Urothelium cell line (cell line): ENCODE data around the gene UFSP2.

ENCODE experiments used
- DNase-seq: peaks from one replicate; pipeline ENCODE4 v3.0.0; 2011; ENCODE audit warnings: low spot score, mixed read lengths
- FAIRE-seq: peaks from 2 replicates; lab custom pipeline; 2011; peaks lifted over from hg19 to GRCh38; lab: Jason Lieb, UNC

Gene UFSP2, protein sequence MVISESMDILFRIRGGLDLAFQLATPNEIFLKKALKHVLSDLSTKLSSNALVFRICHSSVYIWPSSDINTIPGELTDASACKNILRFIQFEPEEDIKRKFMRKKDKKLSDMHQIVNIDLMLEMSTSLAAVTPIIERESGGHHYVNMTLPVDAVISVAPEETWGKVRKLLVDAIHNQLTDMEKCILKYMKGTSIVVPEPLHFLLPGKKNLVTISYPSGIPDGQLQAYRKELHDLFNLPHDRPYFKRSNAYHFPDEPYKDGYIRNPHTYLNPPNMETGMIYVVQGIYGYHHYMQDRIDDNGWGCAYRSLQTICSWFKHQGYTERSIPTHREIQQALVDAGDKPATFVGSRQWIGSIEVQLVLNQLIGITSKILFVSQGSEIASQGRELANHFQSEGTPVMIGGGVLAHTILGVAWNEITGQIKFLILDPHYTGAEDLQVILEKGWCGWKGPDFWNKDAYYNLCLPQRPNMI

DNA sequence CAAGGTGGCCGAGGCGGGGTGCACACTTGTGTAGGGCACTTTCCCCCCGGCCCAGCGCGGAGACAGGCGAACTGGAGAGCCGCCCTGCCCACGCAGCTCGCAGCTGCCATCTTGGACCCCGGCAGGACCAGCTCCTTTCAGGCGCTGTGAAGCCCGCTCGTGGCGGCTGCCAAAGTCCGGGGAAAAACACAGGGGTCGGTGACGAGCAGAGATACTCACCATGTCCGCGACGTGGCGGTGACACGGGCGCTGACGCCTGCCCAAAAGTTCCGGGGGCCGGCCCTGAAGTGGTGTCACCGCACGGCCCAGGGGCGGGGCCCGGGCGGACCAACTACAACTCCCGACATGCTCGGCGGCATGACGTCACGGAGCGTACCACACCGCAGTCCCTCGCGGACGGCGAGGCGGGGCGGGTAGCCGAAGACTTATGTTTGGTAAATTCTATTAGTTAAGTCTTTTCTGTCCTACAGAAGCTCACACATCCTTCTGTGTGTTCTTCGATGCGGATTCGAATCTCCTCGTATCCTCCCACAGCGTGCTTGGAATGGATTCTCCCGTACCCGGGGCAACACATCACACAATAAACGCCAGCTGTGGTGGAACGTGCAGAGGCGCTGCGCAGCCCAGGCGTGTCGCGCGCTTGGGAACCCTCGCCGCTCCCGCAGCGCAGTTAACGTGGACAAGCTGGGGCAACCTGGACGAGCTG, at the start of gene UFSP2:
UFSP2 (minus strand) TSS at position 318 of the 706 bp plus-strand sequence; CDS start at position 222, 96 bp downstream.
- FAIRE-seq: peak; percentile 85
- DNase-seq: peak; percentile 91

DNA sequence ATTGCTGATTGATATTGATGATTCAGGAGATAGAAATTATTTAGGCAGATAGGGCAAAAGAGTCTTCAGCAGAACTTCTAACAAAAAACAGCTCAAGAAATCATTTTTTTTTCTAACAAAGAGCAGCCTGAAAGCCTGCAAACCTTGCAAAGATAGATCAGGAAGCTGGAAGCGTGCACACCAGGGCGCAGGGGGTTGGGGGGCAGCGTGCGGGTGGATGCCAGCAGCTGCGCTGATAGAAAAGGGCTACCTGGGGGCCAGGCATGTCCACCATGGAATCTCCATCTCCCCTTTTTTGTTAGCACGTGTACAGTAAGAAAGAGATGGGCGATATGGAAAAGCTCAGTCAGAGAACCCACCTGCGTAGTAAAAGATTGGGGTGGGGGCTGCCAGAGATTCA, 47.5 kb upstream of the UFSP2 start:
- FAIRE-seq (no peak), DNase-seq (no peak)

DNA sequence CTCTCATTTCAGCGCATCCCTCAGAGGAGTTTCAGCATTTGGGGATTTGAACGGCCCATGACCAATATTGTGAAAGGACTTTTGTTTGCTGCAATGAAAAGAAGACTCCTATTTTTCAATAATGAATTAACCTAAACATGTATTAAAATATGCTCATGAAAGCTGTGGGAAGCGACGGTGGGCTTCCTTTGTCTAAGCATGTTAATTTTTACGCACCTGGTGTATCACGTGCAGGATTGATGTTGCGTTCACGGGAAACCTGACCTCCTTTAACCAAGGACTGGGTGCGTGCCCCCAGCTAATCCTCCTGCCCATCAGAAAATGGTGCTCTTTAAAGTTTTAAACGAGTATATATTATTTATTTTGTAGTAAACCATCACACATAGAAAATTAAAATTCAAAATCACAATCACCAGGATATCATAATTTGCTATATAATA, 46.4 kb upstream of the UFSP2 start:
- FAIRE-seq: no peak
- DNase-seq: no peak

DNA sequence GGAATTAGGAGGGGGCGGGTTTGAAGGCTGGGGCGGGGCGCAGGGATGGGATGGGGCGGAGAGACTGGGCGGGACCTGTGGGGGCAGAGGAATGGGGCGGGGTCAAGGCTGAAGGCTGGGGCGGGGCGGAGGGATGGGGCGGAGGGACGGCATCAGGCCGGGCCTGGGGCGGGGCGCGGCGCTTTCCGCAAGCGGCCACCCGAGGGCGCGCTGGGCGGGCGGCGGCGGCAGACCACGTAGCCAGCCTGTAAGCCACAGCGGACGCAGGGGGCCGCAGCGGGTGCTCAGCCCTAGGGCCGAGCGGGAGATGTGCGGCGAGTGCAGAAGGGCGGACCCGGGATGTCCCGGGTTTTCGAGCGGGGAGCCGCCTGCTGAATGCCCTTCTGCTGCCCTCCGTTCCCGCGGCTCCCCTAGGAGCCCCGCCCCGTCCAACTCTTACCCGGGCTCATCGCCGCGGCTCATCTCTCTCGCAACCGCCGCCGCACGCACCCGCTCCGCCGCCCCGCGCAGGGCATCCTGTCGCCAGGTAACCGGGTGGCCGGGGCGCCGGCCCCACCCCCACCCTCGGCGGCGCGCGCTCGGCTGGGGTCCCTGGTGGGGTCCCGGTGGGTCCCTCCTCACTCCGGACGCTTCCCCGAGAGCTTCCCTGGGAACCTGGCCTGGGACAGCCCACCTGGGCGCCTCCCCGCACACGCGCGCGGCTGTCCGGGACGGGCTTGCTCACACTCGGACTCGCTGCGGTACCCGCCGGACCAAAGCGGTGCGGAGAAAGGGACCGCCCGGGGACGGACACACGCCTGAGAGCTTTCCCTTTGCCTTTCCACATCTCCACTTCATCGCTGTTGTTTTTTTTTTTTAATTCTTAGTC, 45.7 kb upstream of the UFSP2 start, which contains the start of gene CCDC110:
CCDC110 (minus strand) TSS at position 499 of the 868 bp plus-strand sequence; CDS start at position 449, 50 bp downstream.
- no peak for FAIRE-seq

DNA sequence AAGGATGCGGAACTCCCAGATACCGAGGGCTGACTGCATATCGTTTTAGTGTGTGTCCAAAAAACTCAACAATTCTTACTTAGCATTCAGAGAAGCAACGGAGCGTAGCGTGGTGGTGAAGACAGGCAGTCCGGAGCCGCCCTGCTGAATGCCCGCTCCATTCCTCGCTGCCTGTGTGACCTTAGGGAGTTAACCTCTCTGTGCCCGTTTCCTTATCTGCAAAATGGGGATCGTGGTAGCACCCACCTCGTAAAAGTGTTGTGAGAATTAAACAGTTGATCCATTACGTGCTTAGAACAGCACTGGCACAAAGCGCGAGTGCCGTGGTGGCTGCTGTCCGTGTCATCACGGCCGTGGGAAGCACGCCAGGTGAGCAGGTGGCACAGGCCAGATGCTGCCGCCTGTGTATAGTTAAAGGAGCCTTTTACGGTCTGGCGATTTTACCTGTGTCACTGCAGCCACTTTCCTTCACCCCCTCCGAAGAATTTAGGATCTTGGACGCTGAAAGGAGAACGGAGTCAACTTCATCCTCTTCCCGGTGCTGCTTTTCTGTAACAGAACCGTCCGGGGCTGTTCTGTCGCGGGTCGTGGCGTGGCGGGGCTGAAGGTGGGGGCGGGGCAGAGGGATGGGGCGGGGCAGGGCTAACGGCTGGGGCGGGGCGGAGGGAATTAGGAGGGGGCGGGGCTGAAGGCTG, 44.9 kb upstream of the UFSP2 start:
- DNase-seq (no peak), FAIRE-seq (no peak)

More for the DNA sequence above, 45.7 kb upstream of the UFSP2 start, which contains the start of gene CCDC110:
- peak; percentile 97 for DNase-seq

DNA sequence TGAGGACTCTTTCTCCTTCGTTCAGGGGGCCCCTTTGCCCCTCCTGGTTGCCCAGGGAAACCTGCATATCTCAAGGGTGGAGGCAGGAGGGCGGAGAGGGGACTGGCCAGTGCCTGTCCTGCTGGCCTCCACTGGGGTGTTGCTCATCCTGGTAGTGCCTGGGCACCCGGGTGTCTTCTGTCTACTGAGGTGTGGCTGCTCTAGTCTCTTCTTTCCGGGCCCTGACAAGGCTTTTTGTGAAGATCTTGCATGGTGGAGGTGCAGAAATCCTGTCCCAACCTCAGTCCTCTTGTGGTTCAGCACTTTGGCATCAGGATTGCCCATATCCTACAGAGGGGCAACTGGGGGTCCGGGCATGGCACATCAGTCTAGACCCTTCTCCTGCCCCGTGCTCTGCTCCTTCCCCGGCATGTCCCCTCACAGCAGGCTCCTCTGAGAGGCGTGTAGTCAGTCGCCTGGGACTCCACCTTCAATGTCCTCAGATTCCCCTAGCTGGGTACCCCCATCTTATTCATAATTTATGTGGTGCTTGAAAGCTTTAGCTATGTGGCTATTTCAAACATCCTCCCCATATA, 43.9 kb upstream of the UFSP2 start:
- no peak for FAIRE-seq

DNA sequence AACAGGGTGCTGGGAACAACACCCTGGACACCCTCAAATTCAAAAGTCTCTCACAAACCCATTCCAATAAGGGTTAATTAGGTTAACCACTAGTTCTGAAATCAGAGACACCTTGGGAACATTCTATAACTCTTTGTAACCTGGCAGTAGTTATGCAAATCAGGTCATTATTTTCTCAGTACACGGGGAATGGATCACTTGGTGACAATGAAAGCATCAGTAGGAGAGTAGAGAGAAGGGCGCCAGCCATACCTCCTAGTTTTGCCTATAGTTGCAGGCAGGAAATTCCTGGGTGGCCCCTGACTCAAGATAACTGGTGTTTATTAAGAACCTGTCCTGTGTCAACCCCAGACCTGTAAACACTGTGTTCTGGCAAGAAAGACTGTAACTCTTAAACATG, 43.2 kb upstream of the UFSP2 start:
- DNase-seq (no peak), FAIRE-seq (no peak)

More for the DNA sequence above, 43.9 kb upstream of the UFSP2 start:
- no peak for DNase-seq

DNA sequence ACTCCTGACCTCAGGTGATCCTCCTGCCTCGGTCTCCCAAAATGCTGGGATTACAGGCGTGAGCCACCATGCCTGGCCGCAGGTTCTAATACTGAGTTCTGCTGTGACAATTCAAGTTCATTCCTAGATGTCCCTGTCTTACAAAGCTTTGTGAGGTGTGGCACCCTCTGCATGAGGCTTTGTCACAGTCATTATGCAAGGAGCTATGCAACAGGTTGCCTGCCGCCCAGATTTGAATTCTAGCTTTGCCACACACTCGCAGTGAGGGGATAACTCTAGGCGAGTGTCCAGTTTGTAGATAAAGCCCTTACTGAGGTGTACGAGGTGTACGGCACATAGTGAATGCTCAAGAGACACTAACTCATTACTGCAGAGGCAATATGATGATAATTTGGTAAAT, 42.2 kb upstream of the UFSP2 start:
- DNase-seq: no peak
- FAIRE-seq: no peak

DNA sequence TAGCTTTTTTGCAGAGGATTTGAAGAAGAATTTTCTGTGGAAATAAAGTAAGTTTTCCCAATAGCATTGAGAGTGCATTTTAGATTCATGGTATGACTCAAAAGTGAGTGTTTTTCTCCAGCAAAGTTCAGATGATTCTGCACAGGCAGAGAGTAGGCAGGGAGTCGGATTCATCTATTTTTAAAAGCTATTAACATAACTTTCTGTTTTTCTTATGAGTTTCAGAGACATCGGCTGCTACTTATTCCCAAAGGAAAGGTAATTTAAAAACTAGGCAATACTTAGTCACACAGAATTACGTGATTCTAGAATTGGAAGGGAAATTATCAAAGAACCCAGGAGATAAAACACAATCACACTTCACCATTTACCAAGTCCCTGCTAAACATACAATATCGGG, 41.3 kb upstream of the UFSP2 start:
- DNase-seq (no peak), FAIRE-seq (no peak)

DNA sequence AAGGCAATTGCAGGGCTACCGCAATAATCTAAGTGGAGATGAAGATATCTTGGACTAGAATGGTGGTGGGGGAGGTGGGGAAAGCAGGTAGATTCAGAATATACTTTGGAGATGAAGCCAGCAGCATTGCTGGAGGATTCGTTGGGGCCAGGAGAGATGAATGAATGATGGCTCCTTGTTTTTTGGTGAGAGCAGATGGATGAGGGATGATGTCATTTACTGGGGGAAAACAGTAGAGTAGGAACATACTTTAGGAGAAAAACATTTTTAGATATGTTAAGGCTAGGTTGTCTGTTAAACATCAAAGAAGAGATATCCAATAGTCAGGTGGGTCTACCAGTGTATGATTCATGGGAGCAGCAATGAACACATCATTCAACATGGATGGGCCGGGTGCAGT, 39.9 kb upstream of the UFSP2 start:
- no peak for FAIRE-seq
- no peak for DNase-seq

DNA sequence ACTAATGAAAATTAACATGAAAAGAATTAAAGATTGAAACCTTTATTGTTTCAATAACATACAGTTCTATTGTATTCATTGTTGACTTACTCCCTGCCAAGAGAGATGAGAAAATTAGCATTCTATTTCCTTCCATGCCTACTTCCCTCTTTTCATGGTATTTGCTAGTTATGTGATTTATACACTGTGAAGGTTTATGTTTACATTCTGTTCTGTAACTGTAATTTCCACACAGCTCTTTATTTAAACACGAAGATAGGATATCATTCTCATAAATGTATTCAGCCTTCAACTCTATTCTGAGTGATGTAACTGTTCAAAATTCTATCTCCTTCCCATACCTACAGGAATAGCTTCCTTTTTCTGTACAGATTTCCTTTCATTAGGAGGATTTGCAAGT, 39.1 kb upstream of the UFSP2 start:
- FAIRE-seq (no peak), DNase-seq (no peak)

DNA sequence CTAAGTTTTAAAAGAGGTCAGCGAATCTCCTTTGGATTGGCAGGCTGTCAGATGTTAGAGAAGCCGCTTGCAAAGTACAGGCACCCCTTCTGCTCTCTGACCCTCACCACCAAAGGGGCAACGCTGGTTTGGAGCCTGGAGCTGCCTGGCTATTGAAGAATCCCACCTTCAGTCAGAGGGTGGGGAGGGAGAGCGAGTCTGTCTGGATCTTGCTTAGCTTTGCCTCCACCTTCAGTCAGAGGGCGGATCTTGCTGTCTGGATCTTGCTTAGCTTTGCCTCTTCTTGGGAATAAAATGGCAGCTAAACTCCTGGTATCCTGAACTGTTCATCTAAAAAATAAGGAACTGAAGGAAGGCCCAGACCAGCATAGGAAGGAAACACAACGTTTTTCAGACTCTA, 38.4 kb upstream of the UFSP2 start:
- no peak for DNase-seq
- FAIRE-seq: no peak

DNA sequence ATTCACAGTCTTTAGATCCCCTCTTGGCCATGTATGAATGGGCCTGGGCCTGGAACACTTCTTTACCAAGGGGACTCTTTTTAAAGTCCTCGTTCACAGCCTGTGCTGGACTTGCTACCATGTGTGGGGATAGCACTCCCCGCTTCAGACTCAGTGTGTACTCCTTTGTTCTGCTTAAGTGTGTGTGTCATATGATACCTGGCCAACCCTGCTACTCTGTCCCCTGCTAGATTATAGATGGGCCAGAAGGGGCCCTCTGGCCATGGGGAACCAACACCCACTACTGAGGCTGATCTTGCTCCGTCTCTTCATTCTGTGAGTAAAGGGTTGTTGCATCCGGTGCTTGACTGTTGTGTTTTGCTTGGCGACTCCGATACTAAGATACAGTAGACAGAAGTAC, 37.8 kb upstream of the UFSP2 start:
- no peak for FAIRE-seq
- no peak for DNase-seq

DNA sequence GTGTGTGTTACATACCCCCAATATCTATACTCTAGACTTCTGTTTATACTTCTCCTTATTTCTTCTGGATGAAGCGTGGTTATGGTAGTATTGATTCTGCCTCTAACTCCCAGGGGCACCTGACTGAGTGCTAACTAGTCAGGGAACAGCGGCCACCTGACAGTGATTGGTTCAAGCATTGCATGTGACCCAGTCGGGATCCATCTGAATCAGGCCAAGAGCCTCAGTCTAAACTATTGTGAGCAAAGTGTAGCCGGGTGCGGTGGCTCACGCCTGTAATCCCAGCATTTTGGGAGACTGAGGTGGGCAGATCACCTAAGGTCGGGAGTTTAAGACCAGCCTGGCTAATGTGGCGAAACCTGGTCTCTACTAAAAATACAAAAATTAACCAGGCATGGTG, 35.8 kb upstream of the UFSP2 start:
- FAIRE-seq (no peak), DNase-seq (no peak)

DNA sequence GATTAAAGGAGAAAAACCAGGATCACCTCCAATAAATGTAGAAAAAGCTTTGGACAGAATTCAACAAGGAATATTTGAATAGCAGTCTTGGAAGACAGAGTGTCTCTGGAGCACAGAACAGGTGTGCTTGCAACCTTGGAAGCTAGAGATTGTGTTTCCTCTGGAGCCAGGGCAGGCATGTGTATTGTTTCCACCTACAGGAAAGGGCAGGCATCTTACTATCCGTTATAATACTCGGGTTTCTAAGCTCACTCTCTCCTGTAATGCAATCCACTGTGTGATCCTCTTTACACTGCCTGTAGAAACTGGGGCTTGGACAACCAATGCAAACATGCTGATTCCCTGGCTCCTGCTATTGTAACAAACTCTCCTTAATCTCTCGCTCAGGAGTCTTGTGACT, 31.4 kb upstream of the UFSP2 start:
- FAIRE-seq (no peak), DNase-seq (no peak)

DNA sequence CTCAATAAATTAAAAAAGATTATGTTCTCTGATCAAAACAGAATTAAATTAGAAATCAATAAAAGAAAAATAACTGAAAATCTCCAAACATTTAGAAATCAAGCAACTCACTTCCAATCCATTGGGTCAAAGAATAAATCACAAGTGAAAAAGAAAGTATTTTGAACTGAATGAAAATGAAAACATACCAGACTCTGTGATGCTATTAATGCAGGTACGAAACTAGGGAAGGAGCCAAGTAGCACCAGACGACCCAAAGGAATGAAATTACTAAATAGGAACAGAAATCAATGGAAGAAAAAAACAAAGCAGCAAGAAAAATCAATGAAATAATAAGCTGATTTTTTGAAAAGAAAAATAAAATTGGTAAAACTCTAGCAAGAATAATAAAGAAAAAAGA, 30.4 kb upstream of the UFSP2 start:
- no peak for DNase-seq
- FAIRE-seq: no peak

DNA sequence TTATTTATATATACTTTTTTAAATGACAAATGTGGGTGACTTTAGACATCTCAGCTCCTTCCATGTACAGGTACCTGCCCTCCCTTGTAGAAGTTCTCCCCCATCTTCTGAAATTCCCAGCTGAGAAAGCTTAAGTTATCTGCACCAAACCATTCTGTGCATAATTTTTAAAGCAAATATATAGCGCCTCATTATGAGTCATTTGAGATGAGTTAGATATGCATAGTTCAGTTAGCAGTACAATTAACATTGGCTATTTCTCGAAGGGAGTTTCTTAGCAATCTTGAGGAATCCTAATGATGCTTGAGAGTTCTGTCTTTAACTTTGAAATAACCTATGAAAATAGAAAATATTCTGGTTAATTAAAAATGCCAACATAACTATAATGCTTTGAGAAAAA, 19.4 kb upstream of the UFSP2 start:
- no peak for FAIRE-seq
- DNase-seq: no peak

DNA sequence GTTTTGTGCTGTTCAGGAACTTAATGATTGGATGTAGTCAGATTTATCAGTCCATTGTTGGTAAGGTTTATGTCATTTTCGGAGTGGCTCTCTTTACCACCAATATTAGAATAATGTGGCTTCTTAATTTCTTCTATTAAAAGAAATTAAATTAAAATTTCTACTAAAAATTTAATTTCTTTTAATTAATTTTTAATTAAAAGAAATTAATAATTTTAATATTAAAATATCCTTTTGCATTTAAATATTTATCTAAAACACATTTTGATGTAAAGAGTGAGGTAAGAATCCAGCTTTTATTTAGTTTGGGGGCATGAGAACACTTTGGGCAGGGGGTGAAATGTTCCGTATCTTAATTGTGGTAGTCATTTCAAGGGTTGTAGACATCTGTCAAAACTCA, 15.7 kb upstream of the UFSP2 start:
- FAIRE-seq (no peak), DNase-seq (no peak)

DNA sequence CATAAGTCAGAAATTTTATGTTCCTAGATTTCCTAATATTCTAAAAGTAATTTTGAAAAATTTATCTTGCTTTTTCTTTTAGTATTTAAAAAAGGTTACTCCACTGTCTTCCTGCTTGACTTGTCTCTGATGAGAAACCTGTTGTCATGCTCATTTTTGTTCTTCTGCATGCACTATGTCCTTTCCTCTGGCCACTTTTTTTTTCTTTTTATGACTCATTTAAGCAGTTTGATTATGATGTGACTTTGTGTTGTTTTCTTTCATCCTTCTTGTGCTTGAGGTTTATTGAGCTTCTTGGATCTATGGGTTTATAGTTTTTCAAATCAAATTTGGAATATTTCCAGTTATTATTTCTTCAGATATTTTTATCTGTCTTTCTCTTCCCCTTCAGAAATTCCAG, 12.0 kb upstream of the UFSP2 start:
- FAIRE-seq: no peak
- DNase-seq: no peak

DNA sequence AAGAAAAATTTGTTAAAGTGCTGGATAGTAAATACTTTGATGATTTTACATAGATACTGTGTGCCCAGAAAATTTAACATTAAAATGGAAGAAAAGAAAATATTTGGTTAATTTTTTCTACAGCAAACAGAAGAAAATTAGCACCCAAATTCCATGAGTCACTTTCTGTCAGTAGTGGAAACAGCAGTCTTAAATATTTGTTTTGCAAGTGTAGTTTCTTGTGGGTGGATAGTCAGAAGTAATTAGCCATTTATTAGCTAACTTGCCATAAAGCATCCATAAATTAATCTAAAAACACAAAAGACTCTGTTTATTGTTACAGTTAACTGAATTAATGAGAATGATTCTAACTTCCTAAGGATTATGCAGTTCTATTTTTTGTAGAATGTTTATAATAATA, 9.7 kb upstream of the UFSP2 start:
- no peak for DNase-seq
- FAIRE-seq: no peak
